ENCODE results near the gene KRTAP4-9.
"Not testable (repeated sequence)": the region's sequence is repeated elsewhere in the genome, so short reads cannot be mapped to it uniquely, and the experiment has no call there.

KRTAP4-9 gene

DNA sequence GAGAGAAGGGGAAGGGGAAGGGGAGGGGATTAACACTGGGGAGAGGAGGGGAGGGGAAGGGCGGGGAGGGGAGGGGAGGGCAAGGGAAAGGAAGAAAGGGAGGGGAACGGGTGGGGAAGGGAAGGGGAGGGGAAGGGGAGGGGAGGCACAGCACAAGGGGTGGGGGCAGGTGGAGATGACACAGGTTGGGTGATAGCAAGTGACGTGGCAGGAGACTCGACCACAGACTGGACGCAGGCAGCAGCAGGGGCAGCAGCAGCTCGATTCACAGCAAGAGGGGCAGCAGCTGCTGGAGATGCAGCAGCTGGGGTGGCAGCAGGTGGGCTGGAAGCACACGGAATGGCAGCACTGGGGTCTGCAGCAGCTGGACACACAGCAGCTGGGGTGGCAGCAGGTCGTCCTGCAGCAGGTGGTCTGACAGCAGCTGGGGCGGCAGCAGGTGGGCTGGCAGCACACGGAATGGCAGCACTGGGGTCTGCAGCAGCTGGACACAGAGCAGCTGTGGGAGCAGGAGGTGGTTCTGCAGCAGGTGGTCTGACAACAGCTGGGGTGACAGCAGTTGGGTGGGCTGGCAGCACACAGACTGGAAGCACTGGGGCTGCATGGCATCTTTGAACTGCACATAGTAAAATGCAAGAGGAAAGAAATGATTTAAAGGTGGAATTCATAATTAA, 3.5 kb upstream of the KRTAP4-9 start, which contains the start of gene KRTAP4-16:
TSS of gene KRTAP4-16 (minus strand) at position 624 of the 674 bp plus-strand sequence. CDS start at position 624, 0 bp downstream.
- Histone ChIP-seq H3K9me3 (replicated peaks; ENCODE audit: insufficient read depth, low read length) (no peaks in the 10 kb centered on the region), H3K36me3 (replicated peaks; ENCODE audit: insufficient read depth, low read length) (no peaks in the 10 kb centered on the region), H3K27ac (ENCODE audit: low read length) (no peak within 1 kb of the TSS), H3K4me3 (ENCODE audit: low read length) (no peak within 1 kb of the TSS), H3K4me2 (ENCODE audit: low read depth, low read length) (no peak within 1 kb of the TSS), H3K4me1 (ENCODE audit: low read length) (no peaks in the 10 kb centered on the region), H2AFZ (ENCODE audit: low read length) (no peak within 1 kb of the TSS), H3K9me2 (replicated peaks; ENCODE audit: insufficient read depth, low read length) (no peaks in the 10 kb centered on the region), H3K27me3 (replicated peaks; ENCODE audit: insufficient read depth, low read length) (no peaks in the 10 kb centered on the region), H3K9ac (ENCODE audit: low read length) (no peak within 1 kb of the TSS), H3F3A (ENCODE audit: insufficient read depth, low read length) (no peaks in the 10 kb centered on the region), H4K20me1 (ENCODE audit: insufficient read depth, low read length) (no peaks in the 10 kb centered on the region), H3K79me2 (ENCODE audit: low read length) (no peaks in the 10 kb centered on the region)
- DNase-seq: no peak
- TF ChIP-seq EZH2 (optimal IDR thresholded peaks at IDR 0.05; ENCODE audit: low read depth, low read length) (no peak), EZH2phosphoT487 (IDR thresholded peaks at IDR 0.05; ENCODE audit: low read length) (no peak)
- TF ChIP-seq, protein P1, sequence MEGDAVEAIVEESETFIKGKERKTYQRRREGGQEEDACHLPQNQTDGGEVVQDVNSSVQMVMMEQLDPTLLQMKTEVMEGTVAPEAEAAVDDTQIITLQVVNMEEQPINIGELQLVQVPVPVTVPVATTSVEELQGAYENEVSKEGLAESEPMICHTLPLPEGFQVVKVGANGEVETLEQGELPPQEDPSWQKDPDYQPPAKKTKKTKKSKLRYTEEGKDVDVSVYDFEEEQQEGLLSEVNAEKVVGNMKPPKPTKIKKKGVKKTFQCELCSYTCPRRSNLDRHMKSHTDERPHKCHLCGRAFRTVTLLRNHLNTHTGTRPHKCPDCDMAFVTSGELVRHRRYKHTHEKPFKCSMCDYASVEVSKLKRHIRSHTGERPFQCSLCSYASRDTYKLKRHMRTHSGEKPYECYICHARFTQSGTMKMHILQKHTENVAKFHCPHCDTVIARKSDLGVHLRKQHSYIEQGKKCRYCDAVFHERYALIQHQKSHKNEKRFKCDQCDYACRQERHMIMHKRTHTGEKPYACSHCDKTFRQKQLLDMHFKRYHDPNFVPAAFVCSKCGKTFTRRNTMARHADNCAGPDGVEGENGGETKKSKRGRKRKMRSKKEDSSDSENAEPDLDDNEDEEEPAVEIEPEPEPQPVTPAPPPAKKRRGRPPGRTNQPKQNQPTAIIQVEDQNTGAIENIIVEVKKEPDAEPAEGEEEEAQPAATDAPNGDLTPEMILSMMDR (IDR thresholded peaks at IDR 0.05; ENCODE audit: low read length): no peak

DNA sequence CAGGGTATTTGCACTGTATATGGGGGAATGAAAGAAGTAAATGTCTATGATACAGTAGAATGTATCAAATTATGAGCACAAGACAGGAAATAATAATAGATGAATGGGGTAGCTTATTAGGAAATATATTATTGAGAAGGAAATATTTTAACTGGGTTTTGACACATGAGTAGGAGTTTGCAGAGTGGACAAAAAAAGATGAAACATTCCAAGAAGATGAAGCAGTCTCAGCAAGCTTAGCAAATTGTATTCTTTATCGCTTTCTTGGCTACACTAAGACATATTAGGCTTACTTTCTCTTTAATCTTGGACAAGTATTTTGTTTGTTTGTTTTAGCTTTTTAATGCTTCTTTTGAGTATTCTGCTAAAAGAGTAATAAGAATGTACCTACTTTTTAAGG, 1.3 kb upstream of the KRTAP4-9 start:
- H3F3A ChIP-seq (ENCODE audit: insufficient read depth, low read length): no peaks in the 10 kb centered on the region
- no peak overlapping the region for H3K27ac ChIP-seq (ENCODE audit: low read length)
- H3K4me1 ChIP-seq (ENCODE audit: low read length): no peaks in the 10 kb centered on the region
- no peak overlapping the region for H3K4me2 ChIP-seq (ENCODE audit: low read depth, low read length)
- H3K79me2 ChIP-seq (ENCODE audit: low read length): no peaks in the 10 kb centered on the region
- no peaks in the 10 kb centered on the region for H3K27me3 ChIP-seq (replicated peaks; ENCODE audit: insufficient read depth, low read length)
- no peak overlapping the region for H3K4me3 ChIP-seq (ENCODE audit: low read length)
- H2AFZ ChIP-seq (ENCODE audit: low read length): no peak overlapping the region
- no peaks in the 10 kb centered on the region for H3K9me3 ChIP-seq (replicated peaks; ENCODE audit: insufficient read depth, low read length)
- no peaks in the 10 kb centered on the region for H4K20me1 ChIP-seq (ENCODE audit: insufficient read depth, low read length)
- TF ChIP-seq EZH2phosphoT487 (IDR thresholded peaks at IDR 0.05; ENCODE audit: low read length) (no peak), EZH2 (optimal IDR thresholded peaks at IDR 0.05; ENCODE audit: low read depth, low read length) (no peak)
- TF ChIP-seq, protein P1 (IDR thresholded peaks at IDR 0.05; ENCODE audit: low read length): no peak
- H3K9ac ChIP-seq (ENCODE audit: low read length): no peak overlapping the region
- H3K9me2 ChIP-seq (replicated peaks; ENCODE audit: insufficient read depth, low read length): no peaks in the 10 kb centered on the region
- H3K36me3 ChIP-seq (replicated peaks; ENCODE audit: insufficient read depth, low read length): no peaks in the 10 kb centered on the region
- DNase-seq: no peak

DNA sequence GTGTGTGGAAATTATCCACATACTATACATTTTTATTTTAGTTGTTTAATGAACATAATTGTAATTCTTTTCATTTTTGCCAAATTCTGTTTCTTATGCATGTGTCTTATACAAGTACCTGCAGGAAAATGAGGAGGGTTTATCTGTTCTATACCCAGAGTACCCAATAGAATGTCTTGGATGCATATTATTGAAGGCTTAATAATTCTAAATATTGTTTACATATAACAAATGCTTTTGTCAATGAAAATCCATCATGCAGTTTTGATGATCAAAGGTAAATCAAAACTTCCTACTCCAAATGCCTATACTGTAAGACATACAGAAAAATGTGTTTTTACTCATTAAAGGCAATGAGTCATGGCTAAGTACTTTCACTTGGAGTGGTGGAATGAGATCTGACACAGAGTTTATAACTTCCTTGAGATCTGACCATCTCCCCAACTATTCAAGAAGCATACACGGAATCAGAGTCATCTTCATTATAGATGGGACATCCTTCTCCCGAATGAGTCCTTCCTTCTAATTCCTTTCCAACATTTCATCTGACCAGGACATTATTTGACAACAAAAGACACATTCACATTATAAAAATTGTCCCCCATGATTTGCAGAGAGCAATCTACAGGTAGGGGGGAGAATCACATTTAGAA, 677 bp upstream of the KRTAP4-9 start:
- not testable (repeated sequence) for DNase-seq; H3K9ac ChIP-seq (ENCODE audit: low read length); H3F3A ChIP-seq (ENCODE audit: insufficient read depth, low read length); H3K36me3 ChIP-seq (replicated peaks; ENCODE audit: insufficient read depth, low read length); H3K9me3 ChIP-seq (replicated peaks; ENCODE audit: insufficient read depth, low read length); H2AFZ ChIP-seq (ENCODE audit: low read length); H3K79me2 ChIP-seq (ENCODE audit: low read length); H3K27me3 ChIP-seq (replicated peaks; ENCODE audit: insufficient read depth, low read length); H3K4me3 ChIP-seq (ENCODE audit: low read length); H4K20me1 ChIP-seq (ENCODE audit: insufficient read depth, low read length); H3K4me2 ChIP-seq (ENCODE audit: low read depth, low read length); H3K9me2 ChIP-seq (replicated peaks; ENCODE audit: insufficient read depth, low read length); H3K4me1 ChIP-seq (ENCODE audit: low read length); H3K27ac ChIP-seq (ENCODE audit: low read length)

DNA sequence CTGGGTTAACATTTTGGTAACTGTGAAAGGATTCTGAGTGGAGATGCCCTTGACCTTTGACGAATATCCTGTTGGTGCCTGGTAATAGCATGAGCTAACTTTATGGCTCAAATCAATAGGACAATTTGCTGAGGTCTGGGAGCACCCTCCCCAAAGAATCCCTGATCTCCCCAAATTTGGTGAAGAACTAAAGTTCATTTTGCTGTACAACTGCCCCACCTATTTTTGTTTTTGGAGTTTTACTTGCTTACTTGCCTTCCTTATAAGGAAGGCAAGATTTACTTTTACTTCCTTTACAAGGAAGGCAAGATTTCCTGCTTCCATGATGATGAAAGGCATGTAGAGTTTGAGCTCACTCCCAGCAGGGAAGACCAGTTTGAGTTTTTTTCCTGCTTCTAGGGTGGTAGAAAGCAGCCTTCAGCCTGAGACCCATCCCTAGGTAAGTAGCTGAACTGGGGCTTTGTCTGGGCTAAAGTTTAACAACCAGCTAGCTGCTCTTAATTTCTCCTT, 2.8 kb downstream of the KRTAP4-9 start:
- Histone ChIP-seq H3K27me3 (replicated peaks; ENCODE audit: insufficient read depth, low read length) (no peaks in the 10 kb centered on the region), H3K9me2 (replicated peaks; ENCODE audit: insufficient read depth, low read length) (no peaks in the 10 kb centered on the region), H3F3A (ENCODE audit: insufficient read depth, low read length) (no peaks in the 10 kb centered on the region), H3K27ac (ENCODE audit: low read length) (no peak overlapping the region), H3K4me1 (ENCODE audit: low read length) (no peaks in the 10 kb centered on the region), H3K79me2 (ENCODE audit: low read length) (no peaks in the 10 kb centered on the region), H3K9ac (ENCODE audit: low read length) (no peak overlapping the region), H4K20me1 (ENCODE audit: insufficient read depth, low read length) (no peaks in the 10 kb centered on the region), H3K4me2 (ENCODE audit: low read depth, low read length) (no peak overlapping the region), H3K36me3 (replicated peaks; ENCODE audit: insufficient read depth, low read length) (no peaks in the 10 kb centered on the region), H3K9me3 (replicated peaks; ENCODE audit: insufficient read depth, low read length) (no peaks in the 10 kb centered on the region), H2AFZ (ENCODE audit: low read length) (no peak overlapping the region), H3K4me3 (ENCODE audit: low read length) (no peak overlapping the region)
- no peak for DNase-seq
- no peak for TF ChIP-seq EZH2 (optimal IDR thresholded peaks at IDR 0.05; ENCODE audit: low read depth, low read length)
- TF ChIP-seq, protein P1 (IDR thresholded peaks at IDR 0.05; ENCODE audit: low read length): no peak
- no peak for TF ChIP-seq EZH2phosphoT487 (IDR thresholded peaks at IDR 0.05; ENCODE audit: low read length)

DNA sequence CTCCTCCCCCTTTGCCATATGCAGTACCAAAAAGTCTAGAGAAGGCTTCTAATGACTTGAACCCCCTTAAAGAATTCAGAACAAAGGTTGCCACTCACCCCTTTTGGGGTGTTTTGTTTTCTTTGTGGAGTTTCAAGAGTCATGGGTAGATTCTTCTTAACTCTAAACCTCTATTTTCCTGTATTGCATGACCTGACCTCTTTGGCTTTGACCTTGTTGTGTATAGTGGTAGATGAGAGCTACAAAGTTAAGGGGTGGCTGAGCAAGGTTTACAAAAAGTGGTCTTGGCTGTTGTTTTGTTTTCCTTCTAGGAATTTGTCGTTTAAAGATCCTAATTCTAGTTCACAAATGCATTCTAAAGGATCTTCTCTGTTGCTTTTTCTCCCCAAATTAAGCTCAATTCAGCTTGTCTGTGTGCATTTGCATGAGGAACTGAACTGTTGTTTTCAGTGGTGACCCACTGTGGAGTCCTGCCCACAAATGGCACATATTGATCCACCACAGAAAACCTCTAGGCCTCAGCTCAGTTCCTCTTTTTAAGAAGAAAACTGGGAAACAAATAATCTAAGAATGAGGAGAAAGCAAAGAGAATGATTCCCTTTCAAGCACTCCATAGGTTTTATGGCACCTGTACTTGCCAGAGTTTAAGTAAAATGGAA, 3.7 kb downstream of the KRTAP4-9 start:
- H3K27me3 ChIP-seq (replicated peaks; ENCODE audit: insufficient read depth, low read length); H3K4me1 ChIP-seq (ENCODE audit: low read length); H2AFZ ChIP-seq (ENCODE audit: low read length); H3K9me3 ChIP-seq (replicated peaks; ENCODE audit: insufficient read depth, low read length); H3K27ac ChIP-seq (ENCODE audit: low read length); H4K20me1 ChIP-seq (ENCODE audit: insufficient read depth, low read length); H3K9me2 ChIP-seq (replicated peaks; ENCODE audit: insufficient read depth, low read length); H3K4me3 ChIP-seq (ENCODE audit: low read length); H3K79me2 ChIP-seq (ENCODE audit: low read length); H3K9ac ChIP-seq (ENCODE audit: low read length); H3K4me2 ChIP-seq (ENCODE audit: low read depth, low read length); H3F3A ChIP-seq (ENCODE audit: insufficient read depth, low read length); DNase-seq; H3K36me3 ChIP-seq (replicated peaks; ENCODE audit: insufficient read depth, low read length): not testable (repeated sequence)

Data from MM.1S (cell line).